ENCODE data around the gene PBX3.
"Not testable (repeated sequence)": the region's sequence is repeated elsewhere in the genome, so short reads cannot be mapped to it uniquely, and the experiment has no call there.

PBX3 gene

GRCh38 chr9:125823874-125824406, 76.8 kb downstream of the PBX3 start:
- DNase-seq (ENCODE audit: low read depth): not testable (repeated sequence)

- DNase-seq (ENCODE audit: low read depth): no peak
These were observed 78.6 kb downstream of the PBX3 start for GRCh38 chr9:125825762-125826161.

- DNase-seq (ENCODE audit: low read depth): no peak
These were observed 79.7 kb downstream of the PBX3 start for GRCh38 chr9:125826850-125827249.

- DNase-seq (ENCODE audit: low read depth): peak; percentile 3
These were observed 82.6 kb downstream of the PBX3 start for GRCh38 chr9:125829743-125830142.

- DNase-seq (ENCODE audit: low read depth): no peak
These were observed 83.9 kb downstream of the PBX3 start for GRCh38 chr9:125831054-125831453.

- no peak for DNase-seq (ENCODE audit: low read depth)
These were observed 84.4 kb downstream of the PBX3 start for GRCh38 chr9:125831616-125832015.

- no peak for DNase-seq (ENCODE audit: low read depth)
These were observed 88.5 kb downstream of the PBX3 start for GRCh38 chr9:125835655-125836054.

GRCh38 chr9:125839317-125839716, 92.1 kb downstream of the PBX3 start:
- no peak for DNase-seq (ENCODE audit: low read depth)

GRCh38 chr9:125841444-125841843, 94.3 kb downstream of the PBX3 start:
- DNase-seq (ENCODE audit: low read depth): no peak

- no peak for DNase-seq (ENCODE audit: low read depth)
These were observed 95.1 kb downstream of the PBX3 start for GRCh38 chr9:125842242-125842641.

GRCh38 chr9:125843646-125844045, 96.5 kb downstream of the PBX3 start:
- DNase-seq (ENCODE audit: low read depth): no peak

- no peak for DNase-seq (ENCODE audit: low read depth)
These were observed 97.4 kb downstream of the PBX3 start for GRCh38 chr9:125844611-125845010.

GRCh38 chr9:125845271-125845808, 98.2 kb downstream of the PBX3 start:
- no peak for DNase-seq (ENCODE audit: low read depth)

GRCh38 chr9:125847735-125848134, 100.6 kb downstream of the PBX3 start:
- no peak for DNase-seq (ENCODE audit: low read depth)

GRCh38 chr9:125850106-125850632, 103.0 kb downstream of the PBX3 start:
- no peak for DNase-seq (ENCODE audit: low read depth)

GRCh38 chr9:125850763-125851162, 103.6 kb downstream of the PBX3 start:
- no peak for DNase-seq (ENCODE audit: low read depth)

GRCh38 chr9:125851979-125852378, 104.8 kb downstream of the PBX3 start:
- DNase-seq (ENCODE audit: low read depth): no peak

GRCh38 chr9:125852386-125852785, 105.2 kb downstream of the PBX3 start:
- DNase-seq (ENCODE audit: low read depth): no peak

GRCh38 chr9:125854553-125855275, 107.5 kb downstream of the PBX3 start:
- DNase-seq (ENCODE audit: low read depth): no peak

GRCh38 chr9:125856331-125856730, 109.2 kb downstream of the PBX3 start:
- no peak for DNase-seq (ENCODE audit: low read depth)

- peak; percentile 42 for DNase-seq (ENCODE audit: low read depth)
These were observed 114.4 kb downstream of the PBX3 start for GRCh38 chr9:125861405-125862058.

GRCh38 chr9:125863923-125864322, 116.8 kb downstream of the PBX3 start:
- no peak for DNase-seq (ENCODE audit: low read depth)
